Naive thymus-derived CD8-positive, alpha-beta T cell (primary cell): ENCODE measurements around the gene SOX14. TPM values are rescaled to one million over a fixed set of nuclear protein-coding genes. Genes with fewer than 3 reads are reported as not detected.

Experiments used
- ATAC-seq, 2 donors: fragments of 150-1000 bp; cut with Tn5 transposase in 1 of 2; sonication (Bioruptor Pico), chemical (Tn5 transposase) in 1 of 2; 1 replicate in 1 of 2; 2 replicates in 1 of 2; pipeline ENCODE4 v1.10.0; 2021; ENCODE audit warnings: mild to moderate bottlenecking in 2 of 2, moderate library complexity in 2 of 2
- POLR2A ChIA-PET: fragments of 350-600 bp; sonication (Branson Sonifier 250); formaldehyde crosslinking; loops from one replicate; lab custom pipeline; 2021; ENCODE audit warnings: antibody characterized with exemption; lab: Charles Lee
- DNase-seq, 10 donors: peaks; one replicate each; pipeline versions ENCODE4 v3.0.0 to v3.0.0-alpha.2; 2020 to 2022
- H3K27ac Mint-ChIP-seq, 10 donors: one replicate each; pipeline ENCODE4 v1.8.0; 2020 to 2022; ENCODE audit warnings: mild to moderate bottlenecking in 10 of 10, mixed read lengths in 10 of 10, moderate library complexity in 4 of 10, inconsistent platforms in 1 of 10
- H3K27me3 Mint-ChIP-seq, 5 donors: one replicate each; pipeline ENCODE4 v1.8.0; 2021 to 2022; ENCODE audit warnings: mixed read lengths in 5 of 5
- H3K36me3 Mint-ChIP-seq, 3 donors: one replicate each; pipeline ENCODE4 v1.8.0; 2020 to 2022; ENCODE audit warnings: mixed read lengths in 3 of 3, mild to moderate bottlenecking in 2 of 3, inconsistent platforms in 1 of 3
- H3K4me1 Mint-ChIP-seq, 4 donors: one replicate each; pipeline ENCODE4 v1.8.0; 2021 to 2022; ENCODE audit warnings: mixed read lengths in 4 of 4
- H3K4me3 Mint-ChIP-seq, 10 donors: one replicate each; pipeline ENCODE4 v1.8.0; 2020 to 2022; ENCODE audit warnings: mild to moderate bottlenecking in 10 of 10, mixed read lengths in 10 of 10, moderate library complexity in 6 of 10, inconsistent platforms in 1 of 10
- H3K9me3 Mint-ChIP-seq, 9 donors: one replicate each; pipeline ENCODE4 v1.8.0; 2020 to 2022; ENCODE audit warnings: mixed read lengths in 9 of 9, mild to moderate bottlenecking in 3 of 9, inconsistent platforms in 1 of 9, moderate library complexity in 1 of 9
- polyA plus RNA-seq, 3 donors: library from polyadenylated mRNA; unstranded; fragments of 300-500 nt; fragmentation: Illumina TruSeq; gene quantifications; one replicate each; pipeline ENCODE4 v1.2.3, GENCODE V29; 2021
- total RNA-seq, 8 experiments: library from RNA in 2 of 8; stranded (reverse) in 2 of 8; gene quantifications; one replicate each; pipeline ENCODE4 v1.2.3 and lab custom pipeline; 2021 to 2026

Gene SOX14
- total and polyA plus RNA-seq, 5 experiments from 2014 or later = not detected

- H3K27ac Mint-ChIP-seq = no peak overlapping the region
- H3K9me3 Mint-ChIP-seq = peaks cover 0 to 9% (median 6%) of the 10 kb centered on the region in 9 donors
- no peaks in the 10 kb centered on the region for H3K36me3 Mint-ChIP-seq
- POLR2A ChIA-PET = no interaction called here
- no peak overlapping the region for H3K4me3 Mint-ChIP-seq
- ATAC-seq (no peak), DNase-seq (no peak)
- H3K4me1 Mint-ChIP-seq = peaks cover 0 to 2% (median 0%) of the 10 kb centered on the region in 4 donors
- peaks cover 1 to 32% (median 9%) of the 10 kb centered on the region in 5 donors for H3K27me3 Mint-ChIP-seq
Measured at GRCh38 chr3:137809509-137809908, 45.4 kb downstream of the SOX14 start.

GRCh38 chr3:137812023-137812422 is 47.9 kb downstream of the SOX14 start:
- no peak for ATAC-seq
- H3K27me3 Mint-ChIP-seq = peaks cover 6 to 44% (median 16%) of the 10 kb centered on the region in 5 donors
- peaks cover 0 to 2% (median 0%) of the 10 kb centered on the region in 4 donors for H3K4me1 Mint-ChIP-seq
- POLR2A ChIA-PET = no interaction called here
- H3K36me3 Mint-ChIP-seq = no peaks in the 10 kb centered on the region
- DNase-seq = no peak
- H3K9me3 Mint-ChIP-seq = peaks cover 0 to 9% (median 1%) of the 10 kb centered on the region in 9 donors
- no peak overlapping the region for H3K27ac Mint-ChIP-seq
- H3K4me3 Mint-ChIP-seq = no peak overlapping the region

DNA sequence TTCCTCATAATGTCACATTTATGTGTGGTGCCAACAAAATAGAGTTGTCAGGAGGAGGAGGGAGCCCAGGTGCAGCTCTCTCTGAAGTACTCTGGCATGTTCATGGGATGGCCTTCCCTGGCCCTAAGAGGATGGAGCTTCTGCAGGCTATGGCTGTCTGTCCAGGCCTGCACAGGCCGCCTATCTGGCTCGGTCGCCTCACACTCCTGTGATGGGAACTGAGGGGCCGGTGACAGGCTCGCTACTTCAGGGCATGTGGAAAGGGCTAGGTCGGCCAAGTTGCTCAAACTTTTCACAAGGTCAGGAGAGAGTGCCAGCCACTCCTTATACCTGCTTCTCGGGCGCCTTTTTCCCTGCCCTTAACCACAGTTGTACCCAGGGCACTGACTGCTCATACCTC is 51.1 kb downstream of the SOX14 start:
- Mint-ChIP-seq H3K27ac (no peak overlapping the region), H3K4me3 (no peak overlapping the region), H3K36me3 (no peaks in the 10 kb centered on the region), H3K27me3 (peaks cover 5 to 24% (median 14%) of the 10 kb centered on the region in 5 donors), H3K4me1 (no peaks in the 10 kb centered on the region), H3K9me3 (peaks cover 0 to 6% (median 0%) of the 10 kb centered on the region in 9 donors)
- ATAC-seq = no peak
- POLR2A ChIA-PET = no interaction called here
- DNase-seq = no peak

Other genes starting within 250 kb of the SOX14 start
- not detected for gene CLDN18, start 245.8 kb downstream of the SOX14 start, total RNA-seq
- gene CLDN18, start 245.8 kb downstream of the SOX14 start, polyA plus RNA-seq = not detected